Ammon's horn (tissue), 1 donor: ENCODE data around the gene HLA-DQA1.
"Not testable (repeated sequence)": the region's sequence is repeated elsewhere in the genome, so short reads cannot be mapped to it uniquely, and the experiment has no call there.

Experiments used
- DNase-seq: peaks from one replicate; pipeline ENCODE4 v3.0.0-alpha.2; 2016; ENCODE audit warnings: low spot score

HLA-DQA1 gene

DNA sequence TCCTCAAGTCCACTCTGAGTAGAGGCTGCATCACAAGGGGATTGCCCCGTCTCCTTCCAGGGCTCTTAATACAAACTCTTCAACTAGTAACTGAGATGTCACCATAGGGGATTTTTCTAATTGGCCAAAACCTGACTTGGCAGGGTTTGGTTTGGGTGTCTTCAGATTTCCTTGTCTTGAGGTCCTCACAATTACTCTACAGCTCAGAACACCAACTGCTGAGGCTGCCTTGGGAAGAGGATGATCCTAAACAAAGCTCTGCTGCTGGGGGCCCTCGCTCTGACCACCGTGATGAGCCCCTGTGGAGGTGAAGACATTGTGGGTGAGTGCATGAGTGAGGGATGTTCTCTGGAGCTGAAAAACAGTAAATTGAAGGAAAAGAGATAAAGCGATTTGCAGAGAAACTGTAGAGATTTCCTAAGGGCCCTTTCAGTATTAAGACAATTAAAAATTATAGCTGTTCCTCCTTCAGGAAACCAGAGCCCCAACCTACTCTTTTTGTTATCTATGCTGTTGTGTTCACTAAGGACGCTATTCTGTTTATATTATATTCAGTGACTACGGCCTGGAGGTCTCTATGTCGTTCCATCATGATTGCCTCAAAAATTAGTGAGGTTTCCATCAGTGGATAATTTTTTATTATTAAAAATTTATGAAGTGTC, at the start of gene HLA-DQA1:
TSS of gene HLA-DQA1 (plus strand) at position 188 of the 662 bp plus-strand sequence. CDS start at position 241, 53 bp downstream.
- peak; percentile 62 for DNase-seq

DNA sequence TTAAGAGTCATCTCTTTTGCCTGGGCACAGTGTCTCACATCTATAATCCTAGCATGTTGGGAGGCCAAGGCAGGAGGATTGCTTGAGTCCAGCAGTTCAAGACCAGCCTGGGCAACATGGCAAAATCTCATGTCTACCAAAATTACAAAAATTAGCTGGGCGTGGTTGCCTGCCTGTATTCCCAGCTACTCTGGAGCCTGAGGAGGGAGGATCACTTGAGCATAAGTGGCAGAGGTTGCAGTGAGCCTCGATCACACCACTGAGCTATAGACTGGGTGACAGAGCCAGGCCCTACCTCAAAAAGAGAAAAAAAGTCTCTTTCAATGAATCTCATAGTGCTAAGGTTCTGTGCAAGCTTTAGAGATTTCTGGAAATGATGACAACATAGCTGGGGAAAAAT, 49.0 kb upstream of the HLA-DQA1 start:
- no peak for DNase-seq

- peak; percentile 35 for DNase-seq
These were observed 47.4 kb upstream of the HLA-DQA1 start, which contains the start of gene HLA-DRB1 for GRCh38 chr6:32589596-32590449. TSS of gene HLA-DRB1 (minus strand) at chr6:32589848. CDS start at chr6:32589742, 106 bp downstream.

DNA sequence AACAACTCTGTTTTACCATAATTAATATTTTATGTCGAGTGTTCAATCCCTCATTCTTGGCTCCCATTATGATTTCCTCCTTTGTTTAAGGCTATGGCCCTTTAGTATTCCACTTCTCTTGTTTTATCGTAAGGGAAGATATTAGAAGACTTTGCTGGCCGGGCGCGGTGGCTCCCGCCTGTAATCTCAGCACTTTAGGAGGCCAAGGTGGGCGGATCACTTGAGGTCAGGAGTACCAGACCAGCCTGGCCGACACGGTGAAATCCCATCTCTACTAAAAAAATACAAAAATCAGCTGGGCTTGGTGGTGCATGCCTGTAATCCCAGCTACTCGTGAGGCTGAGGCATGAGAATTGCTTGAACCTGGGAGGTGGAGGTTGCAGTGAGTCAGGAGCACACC, 46.5 kb upstream of the HLA-DQA1 start:
- DNase-seq: not testable (repeated sequence)

DNA sequence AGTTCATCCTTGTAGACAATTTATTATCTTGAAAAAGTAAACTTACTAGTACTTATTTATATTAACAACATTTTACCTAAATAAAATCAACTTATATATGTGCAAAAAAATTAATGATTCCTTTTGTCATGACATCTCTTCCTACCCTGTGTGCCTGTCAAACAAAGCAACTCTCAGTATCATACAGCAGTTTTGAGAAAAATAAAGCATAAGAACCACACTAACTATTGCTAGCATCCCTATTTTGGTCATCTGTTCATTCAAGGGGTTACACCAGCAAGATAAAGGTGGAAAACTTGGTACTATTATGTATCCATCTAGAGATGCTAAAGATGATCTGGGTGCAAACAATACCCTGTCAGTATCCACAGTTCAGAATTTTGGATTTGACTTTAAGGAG, 40.2 kb upstream of the HLA-DQA1 start:
- DNase-seq: no peak

DNA sequence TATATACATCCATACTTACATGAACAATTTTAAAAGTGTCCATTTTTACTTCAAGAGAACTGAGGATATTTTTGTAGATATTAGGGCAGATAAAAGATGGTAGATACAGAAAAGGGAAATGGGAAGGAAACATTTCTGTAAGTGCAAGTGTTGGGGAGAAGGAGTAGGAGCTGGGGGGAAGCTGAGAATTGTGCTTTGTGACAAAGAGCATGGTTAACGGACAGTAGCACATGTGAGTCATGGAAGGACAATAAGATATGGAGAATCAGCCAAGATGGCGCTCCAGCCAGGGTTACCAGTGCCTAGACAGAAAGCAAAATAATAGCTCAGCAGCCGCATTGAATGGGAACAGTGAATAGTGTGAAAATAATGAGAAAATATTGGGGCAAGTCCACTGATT, 34.8 kb upstream of the HLA-DQA1 start:
- no peak for DNase-seq

GRCh38 chr6:32603222-32603621, 34.0 kb upstream of the HLA-DQA1 start:
- DNase-seq: no peak

DNA sequence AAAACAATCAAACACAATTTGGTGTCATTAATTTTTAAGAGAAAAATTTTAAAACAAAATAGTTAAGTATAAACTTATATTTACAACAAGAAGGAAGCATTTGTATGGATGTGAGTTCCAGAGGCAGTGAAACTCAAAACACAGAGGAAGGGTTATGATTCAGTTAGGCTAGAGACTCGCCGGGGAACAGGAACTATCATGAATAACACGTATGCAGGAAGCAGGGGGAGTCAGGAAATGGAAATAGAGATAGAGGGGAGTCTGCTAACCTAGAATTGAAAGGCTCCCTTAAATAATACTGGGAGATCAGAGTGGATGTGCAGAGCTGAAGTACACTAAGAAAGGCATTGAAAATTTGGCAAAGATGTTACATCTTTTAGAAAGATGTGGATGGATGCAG, 33.3 kb upstream of the HLA-DQA1 start:
- DNase-seq: no peak

- peak; percentile 30 for DNase-seq
These were observed 32.8 kb upstream of the HLA-DQA1 start for GRCh38 chr6:32604434-32604877.

- DNase-seq: peak; percentile 17
These were observed 29.8 kb upstream of the HLA-DQA1 start for GRCh38 chr6:32607263-32607987.

DNA sequence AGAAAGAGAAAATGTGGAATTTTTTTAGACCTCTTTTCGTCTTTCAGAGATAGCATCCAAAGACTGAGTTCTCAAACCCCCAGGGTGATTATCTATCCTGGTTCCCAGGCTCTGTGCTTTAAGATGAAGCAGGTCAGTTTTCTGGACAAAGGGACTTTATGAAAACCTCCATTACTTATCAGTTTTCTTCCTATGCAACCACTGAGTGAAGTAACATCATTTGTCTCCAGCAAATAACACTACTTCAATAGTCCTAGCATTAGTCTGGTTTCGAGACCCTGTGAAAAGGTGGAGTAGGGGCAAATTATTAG, 29.3 kb upstream of the HLA-DQA1 start:
- no peak for DNase-seq

DNA sequence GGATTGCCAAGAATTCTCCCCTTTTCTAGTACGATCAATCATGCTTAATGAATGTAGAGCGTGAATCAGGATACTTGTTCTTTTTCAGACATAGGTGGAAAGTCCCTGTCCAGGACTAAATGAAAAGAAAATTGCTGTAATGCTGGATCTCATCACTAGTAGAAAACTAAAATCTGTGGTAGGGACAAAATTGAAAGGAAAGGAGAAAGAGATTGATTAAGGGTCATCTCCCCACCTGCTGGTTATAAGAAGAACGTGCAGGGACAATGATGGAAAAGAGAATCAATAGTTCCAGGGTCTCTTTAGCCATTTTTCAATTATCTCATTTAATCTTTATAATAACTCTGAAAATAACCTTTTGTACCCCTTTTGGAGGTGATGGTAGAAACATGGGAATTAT, 28.8 kb upstream of the HLA-DQA1 start:
- DNase-seq: no peak

DNA sequence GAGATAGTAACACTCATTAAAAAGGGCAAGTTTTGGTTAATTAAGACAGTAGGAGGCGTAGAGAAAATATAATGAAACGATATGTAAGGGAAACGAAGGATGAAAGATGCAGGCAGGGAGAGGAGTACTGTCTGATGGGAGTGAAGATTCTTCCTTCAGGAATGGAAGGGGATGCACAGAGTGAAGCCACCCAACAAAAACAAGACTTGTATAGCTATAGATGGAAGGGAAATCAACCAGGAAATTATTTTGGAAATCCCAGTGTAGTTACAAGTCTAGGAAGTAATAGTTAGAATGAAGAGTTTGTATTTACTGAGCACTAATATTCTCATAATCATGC, 27.8 kb upstream of the HLA-DQA1 start:
- no peak for DNase-seq

- DNase-seq: peak; percentile 89
These were observed 27.2 kb upstream of the HLA-DQA1 start for GRCh38 chr6:32609731-32610640.

DNA sequence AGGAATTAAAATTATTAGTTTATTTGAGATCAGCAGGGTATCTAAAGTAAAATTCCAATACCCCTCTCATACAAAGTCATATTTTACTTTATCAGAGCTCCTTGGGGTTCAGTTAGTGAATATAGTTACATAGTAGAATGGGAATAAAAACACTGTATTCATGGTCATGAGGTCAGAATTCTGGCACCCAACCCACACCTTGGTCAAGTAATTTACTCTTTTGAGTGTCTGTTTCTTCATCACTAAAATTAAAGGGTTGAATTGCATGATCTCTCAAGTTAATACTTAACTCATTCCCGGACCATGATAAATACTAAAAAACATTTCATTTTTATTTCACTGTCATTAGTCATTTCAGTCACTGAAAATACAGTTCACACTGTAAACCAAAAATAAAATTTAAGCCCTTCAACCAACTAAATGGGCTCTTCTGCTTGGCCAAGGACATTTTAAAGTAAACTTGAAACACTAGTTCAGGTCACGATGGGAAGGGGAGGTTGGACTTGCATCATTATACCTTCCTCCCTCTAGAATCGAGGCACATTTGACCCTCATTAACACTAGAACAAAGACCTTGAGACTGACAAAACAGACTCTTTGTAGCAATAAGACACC, 26.4 kb upstream of the HLA-DQA1 start:
- DNase-seq: no peak

DNA sequence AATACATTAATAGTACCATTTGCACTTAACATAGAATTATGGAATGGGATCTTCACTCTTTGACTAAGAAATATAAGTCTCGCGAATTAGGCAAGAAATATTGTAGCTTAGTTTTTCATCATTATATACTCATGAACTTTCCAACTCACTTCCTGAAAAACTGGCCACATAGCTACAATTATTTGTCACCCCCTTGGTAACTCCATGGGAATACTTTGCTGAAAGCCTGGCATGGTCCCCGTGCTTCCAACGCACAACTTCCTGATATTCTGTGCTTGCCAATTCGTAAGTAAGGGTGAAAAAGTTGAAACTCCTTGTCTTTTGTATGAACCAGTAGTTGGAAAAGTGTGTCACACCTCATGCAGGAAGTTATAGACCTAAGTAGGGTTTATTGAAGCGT, 23.7 kb upstream of the HLA-DQA1 start:
- DNase-seq: no peak

- no peak for DNase-seq
These were observed 22.7 kb upstream of the HLA-DQA1 start for GRCh38 chr6:32614366-32615081.

GRCh38 chr6:32615885-32616532, 21.2 kb upstream of the HLA-DQA1 start:
- no peak for DNase-seq

GRCh38 chr6:32617751-32618150, 19.5 kb upstream of the HLA-DQA1 start:
- DNase-seq: no peak

DNA sequence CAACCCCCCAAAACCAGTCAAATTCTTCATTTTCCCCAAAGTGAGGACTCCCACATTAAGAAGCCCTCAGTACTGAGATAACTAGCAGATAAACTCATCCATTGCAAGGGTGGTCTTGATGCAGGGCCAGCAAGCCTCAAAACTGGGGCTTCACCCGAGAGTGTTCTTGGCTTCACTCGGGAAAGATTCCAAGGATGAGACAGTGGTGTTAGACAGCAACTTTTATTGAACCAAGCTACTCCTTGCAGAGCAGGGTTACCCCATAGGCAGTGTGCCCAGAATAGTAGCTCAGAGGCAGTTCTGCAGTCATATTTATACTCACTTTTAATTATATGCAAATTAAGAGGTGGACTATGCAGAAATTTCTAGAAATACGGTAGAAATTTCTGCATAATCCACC, 15.8 kb upstream of the HLA-DQA1 start:
- no peak for DNase-seq
